Measurements from ENCODE around the gene MAP3K12. TPM values are rescaled to one million over a fixed set of nuclear protein-coding genes. Genes with fewer than 3 reads are reported as not detected.
A peak's percentile ranks its signal among the peaks of the same experiment; 100 is the strongest.
"Not testable (repeated sequence)": the region's sequence is repeated elsewhere in the genome, so short reads cannot be mapped to it uniquely, and the experiment has no call there.

MAP3K12 gene
- total RNA-seq: 10 to 100 TPM in 2 of 4 donors, 1 to 10 TPM in 2; 6.4 to 12.8 (median 9.4) TPM

GRCh38 chr12:53499266-53500141 lies at the start of gene MAP3K12:
MAP3K12 (minus strand) TSS chr12:53499458; CDS start chr12:53487391, 12,067 bp downstream.
- intact Hi-C loops (cut with DNase I; ENCODE audit: low total_unique reads): no loop called here
- H3K4me3 ChIP-seq (ENCODE audit: low read depth, poor library complexity, severe bottlenecking): peak within 1 kb of the TSS; percentile 38
- TF ChIP-seq CTCF (IDR thresholded peaks at IDR 0.05) (no peak), POLR2A (IDR thresholded peaks at IDR 0.05) (no peak)
- peak; percentile 63 to 93 for DNase-seq (ENCODE audit: low spot score in 2 of 2)
- 1% methylated on average over 39 to 43 of the region's 51 CpGs for WGBS, 2 donors

- DNase-seq (ENCODE audit: low spot score in 2 of 2); intact Hi-C loops (cut with DNase I; ENCODE audit: low total_unique reads); H3K4me3 ChIP-seq (ENCODE audit: low read depth, poor library complexity, severe bottlenecking): not testable (repeated sequence)
- WGBS, 2 donors: 97 to 99% methylated on average over 6 of the region's 6 CpGs
These were observed 49.1 kb upstream of the MAP3K12 start for GRCh38 chr12:53548354-53548753.

- DNase-seq (ENCODE audit: low spot score in 2 of 2): peak in 1 of 2 donors; percentile 39
These were observed 44.3 kb upstream of the MAP3K12 start for GRCh38 chr12:53543539-53543938.

GRCh38 chr12:53539526-53539925 lies 40.3 kb upstream of the MAP3K12 start:
- DNase-seq (ENCODE audit: low spot score in 2 of 2): no peak
- WGBS, 2 donors: 95% methylated on average over 3 of the region's 3 CpGs
- H3K4me3 ChIP-seq (ENCODE audit: low read depth, poor library complexity, severe bottlenecking): no peak overlapping the region
- no peak for TF ChIP-seq CTCF (IDR thresholded peaks at IDR 0.05)
- TF ChIP-seq POLR2A (IDR thresholded peaks at IDR 0.05): no peak
- intact Hi-C loops (cut with DNase I; ENCODE audit: low total_unique reads): no loop called here

More at GRCh38 chr12:53543539-53543938, 44.3 kb upstream of the MAP3K12 start:
- WGBS, 2 donors: 20 to 26% methylated on average over 5 of the region's 5 CpGs
- TF ChIP-seq CTCF (IDR thresholded peaks at IDR 0.05): peak in 1 of 3 donors; percentile 66
- TF ChIP-seq POLR2A (IDR thresholded peaks at IDR 0.05): no peak
- intact Hi-C loops (cut with DNase I; ENCODE audit: low total_unique reads): loop anchor here (5.0 kb wide), 1 partner anchor 134 kb away; the partner anchor contains the start of gene ATP5MC2
- H3K4me3 ChIP-seq (ENCODE audit: low read depth, poor library complexity, severe bottlenecking): no peak overlapping the region

- no peak for TF ChIP-seq POLR2A (IDR thresholded peaks at IDR 0.05)
- TF ChIP-seq CTCF (IDR thresholded peaks at IDR 0.05): peak in 1 of 3 donors; percentile 17
- H3K4me3 ChIP-seq (ENCODE audit: low read depth, poor library complexity, severe bottlenecking): no peak overlapping the region
- intact Hi-C loops (cut with DNase I; ENCODE audit: low total_unique reads): no loop called here
- DNase-seq (ENCODE audit: low spot score in 2 of 2): peak in 1 of 2 donors; percentile 22
- WGBS, 2 donors: 8 to 33% methylated on average over 1 of the region's 1 CpG
These were observed 39.0 kb upstream of the MAP3K12 start for GRCh38 chr12:53538209-53538689.

GRCh38 chr12:53536962-53537361 lies 37.7 kb upstream of the MAP3K12 start:
- H3K4me3 ChIP-seq (ENCODE audit: low read depth, poor library complexity, severe bottlenecking): no peak overlapping the region
- no peak for DNase-seq (ENCODE audit: low spot score in 2 of 2)
- WGBS, 2 donors: 87 to 93% methylated on average over 3 of the region's 3 CpGs
- intact Hi-C loops (cut with DNase I; ENCODE audit: low total_unique reads): no loop called here
- TF ChIP-seq CTCF (IDR thresholded peaks at IDR 0.05): no peak
- no peak for TF ChIP-seq POLR2A (IDR thresholded peaks at IDR 0.05)
